COLO829 (cell line): ENCODE results near the gene IGF2BP3.
A peak's percentile ranks its signal among the peaks of the same experiment; 100 is the strongest.
"Not testable (repeated sequence)": the region's sequence is repeated elsewhere in the genome, so short reads cannot be mapped to it uniquely, and the experiment has no call there.

Source experiments
- DNase-seq: peaks from one replicate; pipeline ENCODE4 v3.0.0; 2012; ENCODE audit warnings: low spot score

Gene IGF2BP3

DNA sequence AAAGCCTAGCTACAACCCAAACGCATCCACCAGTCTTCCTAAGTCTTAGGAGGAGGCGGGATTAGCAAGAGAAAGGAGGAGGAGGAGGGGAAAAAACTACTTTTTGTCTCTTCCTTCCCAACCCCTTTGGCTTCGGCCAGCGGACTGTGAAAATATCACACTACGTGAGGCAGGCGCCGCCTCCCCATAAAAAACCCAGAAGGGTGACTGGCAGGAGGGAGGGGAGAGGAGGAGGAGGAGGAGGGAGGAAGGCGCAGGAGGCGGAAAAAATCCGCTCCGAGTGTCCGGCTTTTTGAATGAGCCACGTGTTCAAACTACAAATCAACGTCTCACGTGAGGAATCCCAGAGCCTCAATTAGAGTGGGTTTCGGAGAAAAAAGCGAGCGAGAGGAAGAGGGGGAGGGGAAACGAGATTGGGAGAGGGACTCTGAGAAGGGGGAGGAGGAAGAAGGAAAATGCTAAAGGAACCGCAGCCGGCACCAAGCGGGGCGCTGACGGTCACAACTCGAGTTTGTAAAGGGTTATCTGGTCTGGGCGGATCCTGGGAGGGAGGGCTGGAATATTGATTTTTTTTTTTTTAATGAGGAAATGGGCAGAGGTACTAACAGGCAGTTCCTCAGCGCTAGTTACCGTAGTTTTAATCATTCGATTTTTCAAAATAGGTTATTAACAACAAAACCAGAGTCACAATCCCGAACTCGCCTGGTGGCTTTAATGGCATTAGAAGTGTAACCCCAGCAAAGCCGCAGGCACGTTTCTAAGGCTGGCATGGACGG lies at the start of gene IGF2BP3:
IGF2BP3 (minus strand) TSS at position 162 of the 776 bp plus-strand sequence. CDS start 381 bp downstream, outside the sequence.
- peak; percentile 85 for DNase-seq

DNA sequence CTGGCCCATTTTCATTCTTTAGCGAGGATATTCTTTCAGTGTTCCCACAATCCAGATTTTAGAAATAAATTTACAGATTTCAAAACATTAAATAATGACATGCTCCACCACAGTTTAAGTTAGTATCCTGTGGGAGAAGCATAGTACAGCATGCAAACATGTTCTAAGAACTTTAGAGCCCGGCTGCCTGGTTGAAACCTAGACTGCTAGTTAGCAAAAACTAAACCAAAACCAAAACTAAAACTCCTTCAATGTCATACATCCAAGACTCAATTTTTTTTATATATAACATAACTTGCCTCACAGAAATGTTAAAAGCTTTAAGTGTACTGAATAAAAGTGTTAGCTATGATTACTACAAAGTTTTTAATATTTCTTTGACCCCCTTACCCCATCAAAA lies 44.5 kb upstream of the IGF2BP3 start:
- DNase-seq, result no peak

DNA sequence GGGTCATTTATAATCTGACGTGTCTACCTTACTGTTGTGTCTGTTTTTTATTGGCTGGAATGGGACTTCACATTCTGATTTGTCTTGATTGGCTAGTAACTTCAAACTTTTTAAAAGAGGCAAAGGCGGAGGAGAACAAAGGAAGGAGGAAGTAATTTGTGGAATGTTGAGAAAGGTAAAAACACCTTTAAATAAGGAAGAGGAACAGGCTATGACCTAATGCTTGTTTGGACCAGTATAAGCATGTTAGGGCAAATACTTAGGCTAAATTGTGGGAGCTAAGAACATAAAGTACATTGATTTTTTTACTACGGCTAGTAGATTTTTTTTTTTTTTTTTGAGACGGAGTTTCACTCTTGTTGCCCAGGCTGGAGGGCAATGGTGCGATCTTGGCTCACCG lies 43.5 kb upstream of the IGF2BP3 start:
- DNase-seq, result not testable (repeated sequence)

DNA sequence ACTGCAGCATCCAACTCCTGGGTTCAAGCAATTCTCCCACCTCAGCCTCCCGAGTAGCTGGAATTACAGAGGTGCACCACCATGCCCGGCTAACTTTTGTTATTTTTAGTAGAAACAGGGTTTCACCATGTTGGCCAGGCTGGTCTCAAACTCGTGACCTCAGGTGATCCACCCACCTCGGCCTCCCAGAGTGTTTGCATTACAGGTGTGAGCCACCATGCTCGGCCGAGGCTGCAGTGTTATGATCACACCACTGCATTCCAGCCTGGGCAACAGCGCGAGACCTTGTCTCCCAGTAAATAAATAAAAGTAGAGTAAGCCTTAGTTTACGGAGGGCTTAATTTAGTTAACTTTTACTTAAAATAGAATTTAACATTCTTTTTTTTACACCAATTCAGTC lies 23.7 kb upstream of the IGF2BP3 start:
- DNase-seq, result no peak

DNA sequence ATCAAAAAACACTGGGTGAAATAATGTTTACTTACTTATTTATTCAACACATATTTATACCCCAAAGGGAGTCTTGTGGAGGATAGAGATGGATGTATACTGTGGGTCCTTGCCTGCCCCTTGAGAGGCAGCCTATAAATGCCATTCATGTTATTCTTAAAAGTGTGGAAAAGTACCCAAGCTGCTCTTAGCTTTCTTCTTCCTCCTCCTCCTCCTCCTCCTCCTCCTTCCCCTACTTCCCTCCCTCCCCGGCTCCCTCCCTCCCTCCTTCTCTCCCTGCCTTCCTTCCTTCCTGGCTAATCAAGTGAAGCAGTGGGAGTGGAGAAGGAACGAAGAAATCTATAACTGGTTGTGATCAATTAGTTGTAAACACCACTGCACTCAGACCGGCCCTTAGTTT lies 21.2 kb upstream of the IGF2BP3 start:
- DNase-seq, result no peak

DNA sequence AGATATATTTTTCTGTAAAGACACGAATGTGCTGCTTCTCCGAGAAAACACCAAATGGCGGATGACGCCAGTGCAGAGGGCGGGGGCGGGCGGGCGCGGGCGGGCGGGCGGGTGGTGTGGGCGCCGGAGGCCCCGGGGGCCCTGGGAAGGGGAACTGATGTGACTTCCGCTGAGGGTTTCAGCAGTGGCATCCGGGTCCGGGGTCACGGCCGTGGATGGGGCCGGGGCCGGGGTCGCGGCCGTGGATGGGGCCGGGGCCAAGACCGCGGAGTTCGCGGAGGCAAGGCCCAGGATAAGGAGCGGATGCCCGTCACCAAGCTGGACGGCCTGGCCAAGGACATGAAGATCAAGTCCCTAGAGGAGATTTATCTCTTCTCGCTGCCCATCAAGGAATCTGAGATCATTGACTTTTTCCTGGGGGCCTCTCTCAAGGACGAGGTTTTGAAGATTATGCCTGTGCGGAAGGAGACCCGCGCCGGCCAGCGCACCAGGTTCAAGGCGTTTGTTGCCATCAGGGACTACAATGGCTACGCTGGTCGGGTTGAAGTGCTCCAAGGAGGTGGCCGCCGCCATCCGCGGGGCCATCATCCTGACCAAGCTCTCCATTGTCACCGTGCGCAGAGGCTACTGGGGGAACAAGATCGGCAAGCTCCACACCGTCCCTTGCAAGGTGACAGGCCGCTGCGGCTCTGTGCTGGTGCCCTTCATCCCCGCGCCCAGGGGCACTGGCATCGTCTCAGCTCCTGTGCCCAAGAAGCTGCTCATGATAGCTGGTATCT lies 20.3 kb upstream of the IGF2BP3 start:
- DNase-seq, result no peak

DNA sequence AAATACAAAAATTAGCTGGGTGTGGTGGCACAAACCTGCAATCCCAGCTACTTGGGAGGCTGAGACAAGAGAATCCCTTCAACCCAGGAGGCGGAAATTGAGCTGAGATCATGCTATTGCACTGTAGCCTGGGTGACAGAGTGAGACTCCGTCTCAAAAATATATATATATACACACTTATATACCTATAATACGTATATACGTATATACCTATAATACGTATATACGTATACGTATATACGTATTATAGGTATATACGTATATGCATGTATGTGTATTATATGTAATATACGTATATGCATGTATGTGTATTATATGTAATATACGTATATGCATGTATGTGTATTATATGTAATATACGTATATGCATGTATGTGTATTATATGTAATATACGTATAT lies 18.4 kb upstream of the IGF2BP3 start:
- not testable (repeated sequence) for DNase-seq

DNA sequence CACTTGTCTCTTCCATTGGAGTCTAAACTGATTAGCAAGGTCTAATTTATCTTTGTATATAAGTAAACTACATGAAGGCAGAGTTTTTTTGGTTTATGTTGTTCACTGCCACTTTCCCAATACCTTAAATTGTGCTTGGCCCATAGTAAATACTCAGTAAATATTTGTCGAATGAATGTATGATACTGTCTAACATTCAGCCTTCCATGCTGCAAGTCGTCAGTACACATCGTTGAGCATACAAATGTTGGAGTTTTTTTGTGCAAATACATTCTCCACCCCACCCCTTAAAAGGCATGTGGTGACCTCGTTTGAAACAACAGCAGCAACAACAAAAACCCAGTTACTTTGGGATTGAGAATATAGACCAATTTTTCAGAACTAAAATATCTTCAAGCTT lies 17.4 kb upstream of the IGF2BP3 start:
- DNase-seq, result no peak

DNA sequence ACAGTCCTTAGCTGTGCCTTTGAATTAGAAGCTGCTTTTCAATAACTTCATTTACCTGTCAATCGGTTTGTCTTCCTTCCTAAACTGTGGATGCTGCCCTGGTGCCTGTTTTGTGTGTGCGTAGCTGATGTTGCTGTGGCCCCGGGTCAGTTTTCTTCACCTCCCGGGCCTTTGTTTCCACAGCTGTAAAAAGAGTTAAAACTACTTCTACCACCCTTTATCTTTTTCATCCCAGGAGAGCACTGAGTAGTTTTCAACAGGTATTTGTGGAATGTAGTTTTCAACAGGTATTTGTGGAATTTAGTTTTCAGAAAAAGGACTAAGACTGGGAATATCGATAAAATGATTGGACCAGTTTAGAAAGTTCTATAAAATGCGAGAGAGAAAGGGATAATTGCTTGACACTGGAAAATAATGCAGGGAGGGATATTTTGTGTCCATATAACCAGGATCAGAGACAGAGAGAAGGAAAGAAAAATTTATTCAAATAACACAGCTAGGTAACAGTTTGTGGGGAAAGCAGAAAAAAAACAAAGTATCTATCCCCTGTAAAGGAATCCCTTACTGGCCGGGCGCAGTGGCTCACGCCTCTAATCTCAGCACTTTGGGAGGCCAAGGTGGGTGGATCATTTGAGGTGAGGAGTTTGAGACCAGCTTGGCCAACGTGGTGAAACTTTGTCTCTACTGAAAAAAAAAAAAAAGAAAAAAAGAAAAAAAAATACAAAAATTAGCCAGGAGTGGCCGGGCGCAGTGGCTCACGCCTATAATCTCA lies 15.9 kb upstream of the IGF2BP3 start:
- no peak for DNase-seq

DNA sequence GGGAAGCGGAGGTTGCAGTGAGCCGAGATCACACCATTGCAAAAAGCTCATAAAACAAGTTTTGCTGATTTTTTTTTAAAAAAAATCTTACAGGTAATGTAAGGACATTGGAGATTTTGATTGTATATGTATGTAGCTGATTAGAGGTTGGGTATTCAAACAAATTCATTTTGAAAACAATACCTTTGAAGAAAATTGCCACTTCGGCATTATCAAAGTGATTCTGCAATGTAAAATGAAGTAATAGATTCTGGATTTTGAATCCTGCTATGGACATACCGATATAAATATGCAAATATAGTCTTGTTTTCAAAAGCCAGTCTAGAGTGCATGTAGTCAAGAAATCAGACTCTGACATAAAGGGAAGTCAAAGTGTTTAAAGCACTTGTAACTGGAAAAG lies 12.4 kb upstream of the IGF2BP3 start:
- DNase-seq, result no peak

DNA sequence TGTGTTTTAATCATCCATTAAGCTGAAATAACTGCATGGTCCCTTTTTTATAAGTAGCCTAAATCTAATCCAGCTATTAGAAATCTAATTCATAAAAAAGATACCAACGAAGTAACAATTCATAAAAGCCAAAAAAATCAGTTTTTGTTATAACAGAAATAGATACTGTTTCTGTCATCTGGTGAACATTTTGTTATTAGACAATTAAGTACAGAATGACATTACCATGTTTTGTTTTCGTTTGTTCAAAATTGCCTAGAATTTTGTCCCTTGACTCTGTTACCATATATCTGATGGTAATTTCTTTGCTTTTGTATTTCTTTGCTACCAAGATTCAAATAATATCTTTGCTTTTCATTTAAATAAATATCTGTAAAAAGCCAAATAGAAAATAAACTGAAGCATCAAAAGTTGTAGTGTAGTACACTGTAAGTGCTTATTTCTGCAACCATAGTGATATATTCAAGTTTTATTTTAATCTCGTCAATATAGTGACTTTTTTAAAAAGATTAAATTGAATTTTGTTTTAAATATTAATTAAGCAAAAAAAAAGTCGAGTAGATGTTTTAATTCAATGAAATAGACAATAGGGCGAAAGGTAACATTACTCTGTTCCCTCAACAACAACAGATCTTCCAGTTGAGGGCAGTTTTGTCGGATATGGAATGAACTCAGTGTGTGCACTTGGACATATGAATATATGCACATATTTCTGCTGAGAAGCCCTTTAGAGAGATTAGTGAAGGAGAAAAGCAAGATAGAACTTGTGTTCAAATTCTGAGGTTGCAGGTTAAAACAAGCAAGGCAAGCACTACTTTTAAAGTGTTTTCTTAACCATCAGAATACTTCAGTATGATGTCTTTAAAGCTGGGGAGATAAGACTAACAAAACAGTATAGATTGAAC lies 7.9 kb upstream of the IGF2BP3 start:
- no peak for DNase-seq

DNA sequence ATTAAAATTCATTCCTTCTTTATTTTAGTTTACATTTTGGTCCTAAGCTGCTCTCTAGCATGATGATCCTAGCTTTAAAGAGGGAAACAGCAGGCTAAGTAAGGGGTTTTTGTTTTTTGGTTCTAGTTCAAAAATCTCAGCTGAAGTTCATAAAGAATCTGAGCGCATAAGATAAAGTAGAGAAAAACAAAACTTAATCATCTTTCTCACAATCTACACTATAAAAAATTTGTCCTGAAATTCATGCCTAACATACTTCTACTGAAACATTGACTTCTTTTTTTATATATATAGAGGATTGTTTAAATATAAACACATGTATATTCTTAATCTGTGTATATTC lies 6.8 kb upstream of the IGF2BP3 start:
- DNase-seq, result no peak

DNA sequence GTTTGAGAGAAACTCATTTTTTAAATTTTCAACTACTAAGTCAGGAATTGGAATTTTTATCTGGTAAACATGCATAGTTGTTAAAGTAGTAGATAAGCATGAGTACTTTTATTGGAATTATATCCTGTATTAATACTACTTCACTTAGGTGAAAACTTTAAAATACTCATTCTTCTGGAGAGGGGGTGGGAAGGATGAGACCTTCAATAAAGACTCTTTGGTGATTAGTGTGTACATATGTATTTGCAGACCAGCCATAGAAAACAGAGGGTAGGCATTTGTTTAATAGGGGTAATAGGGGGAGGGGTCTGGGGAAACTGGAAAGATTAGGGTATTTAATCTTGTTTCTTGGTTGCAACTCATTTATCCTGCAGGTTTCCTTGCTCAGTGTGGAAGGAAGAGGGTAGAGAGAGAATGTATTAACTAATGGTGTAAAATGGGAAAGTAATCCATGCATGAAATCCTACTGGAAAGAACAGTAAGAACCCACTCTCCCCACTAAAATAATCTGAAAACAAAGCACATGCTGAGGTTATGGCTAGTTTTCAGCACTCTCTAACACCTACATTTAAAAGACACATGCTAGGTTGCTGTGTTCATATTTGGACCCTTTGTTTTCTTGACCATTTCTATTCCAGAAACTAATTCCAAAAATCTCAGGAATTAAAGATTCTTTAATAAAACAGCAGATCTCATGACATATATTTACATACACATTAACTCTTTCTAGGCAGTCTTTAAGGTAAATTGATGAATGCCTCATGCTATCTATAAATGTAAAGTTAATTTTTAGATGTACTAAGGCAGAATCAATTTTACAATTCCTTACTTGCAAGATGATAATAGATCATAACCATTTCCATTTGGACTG lies 6.2 kb upstream of the IGF2BP3 start:
- no peak for DNase-seq

DNA sequence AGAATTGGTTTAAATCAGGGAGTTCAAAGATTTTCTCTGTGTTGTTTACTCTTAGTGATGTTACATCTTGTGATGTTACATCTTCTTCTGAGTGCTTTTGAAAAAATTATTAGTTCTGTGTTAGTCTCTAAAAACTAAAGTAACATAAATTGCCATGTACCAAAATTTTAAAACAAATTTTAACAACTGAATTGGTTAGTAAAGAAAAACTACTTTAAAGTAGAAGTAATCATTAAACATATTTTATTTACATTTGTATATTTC lies 5.2 kb upstream of the IGF2BP3 start:
- DNase-seq, result no peak

DNA sequence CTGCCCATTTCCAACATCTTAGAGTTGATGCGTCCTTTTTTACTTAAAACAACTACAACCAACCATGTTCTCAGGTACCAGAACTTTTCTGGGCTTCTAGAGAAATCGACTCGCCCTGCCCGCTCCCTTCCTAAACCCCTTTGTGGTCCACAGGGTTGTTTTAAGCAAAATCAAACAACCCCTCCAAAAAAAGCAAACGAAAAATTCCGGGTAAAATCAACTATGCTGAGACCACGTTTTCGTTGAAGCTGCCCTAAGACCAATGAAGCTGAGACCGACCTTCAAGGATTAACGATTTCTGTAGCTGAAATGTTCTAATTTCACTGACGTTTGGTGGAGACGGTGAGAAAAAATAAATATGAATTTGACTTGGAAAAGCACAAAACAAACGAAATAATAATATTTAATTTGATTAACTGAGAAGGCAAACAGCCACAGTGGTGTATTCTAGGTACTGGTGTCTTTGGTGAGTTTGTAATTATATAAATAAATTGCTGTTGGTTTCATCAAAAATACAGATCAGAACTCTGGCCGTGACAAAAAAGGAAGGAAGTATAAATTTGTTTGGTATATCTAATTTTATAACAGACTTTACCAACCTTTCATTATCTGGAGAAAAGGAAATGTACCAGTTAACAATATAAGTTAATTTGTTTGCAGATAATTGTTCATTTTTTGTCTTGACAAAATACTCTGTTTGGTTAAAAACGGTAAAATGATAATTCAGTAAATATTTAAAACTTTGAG lies 4.7 kb upstream of the IGF2BP3 start:
- no peak for DNase-seq

DNA sequence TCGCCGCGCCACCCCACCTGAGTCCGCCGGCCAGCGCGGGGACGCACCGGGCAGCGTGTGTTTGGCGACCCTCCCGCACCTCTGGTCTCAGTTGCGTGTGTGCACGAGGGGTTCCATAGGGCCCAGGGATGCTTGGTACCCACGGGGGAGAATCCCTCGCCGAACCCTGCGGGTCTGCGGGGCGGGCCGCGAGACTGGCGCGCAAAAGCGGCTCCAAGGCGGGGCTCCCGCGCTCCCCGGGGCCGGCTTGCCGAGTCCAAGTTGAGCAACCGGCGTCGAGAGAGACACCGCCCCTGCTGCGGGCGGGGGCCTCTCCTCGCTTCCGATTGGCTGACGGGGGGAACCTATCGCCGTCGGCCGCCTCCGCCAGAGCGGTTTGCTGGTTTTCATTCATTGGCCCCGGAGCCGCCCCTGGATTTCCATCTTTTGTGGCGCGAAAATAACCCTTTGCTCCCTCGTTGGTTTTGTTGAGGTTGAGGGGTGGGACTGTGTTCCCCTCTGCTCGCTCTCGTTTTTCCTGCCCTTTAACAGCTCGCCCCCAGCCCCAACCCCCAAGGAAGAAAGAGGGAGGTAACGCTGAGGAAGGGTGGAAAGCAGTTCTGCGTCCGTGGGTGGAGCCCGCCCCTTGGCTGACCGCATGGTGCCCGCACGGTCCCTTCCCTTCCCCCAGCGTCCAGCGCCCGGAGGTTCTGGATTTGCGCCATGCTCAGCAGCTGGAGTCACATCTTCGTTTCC lies 4.0 kb upstream of the IGF2BP3 start:
- peak; percentile 95 for DNase-seq

DNA sequence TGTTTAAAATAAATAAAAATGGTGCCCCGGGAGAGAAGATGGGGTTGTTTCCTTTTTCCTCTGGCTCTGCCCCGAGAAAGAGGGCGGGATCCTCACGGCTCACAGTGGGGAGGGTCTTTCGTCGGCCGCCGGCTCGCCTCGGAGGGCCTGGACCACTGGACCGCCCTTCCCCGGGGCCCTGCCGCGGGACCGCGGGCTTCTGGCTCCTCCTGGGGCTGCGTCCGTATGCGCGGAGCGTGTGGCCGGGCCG lies 3.5 kb upstream of the IGF2BP3 start:
- DNase-seq, result no peak

DNA sequence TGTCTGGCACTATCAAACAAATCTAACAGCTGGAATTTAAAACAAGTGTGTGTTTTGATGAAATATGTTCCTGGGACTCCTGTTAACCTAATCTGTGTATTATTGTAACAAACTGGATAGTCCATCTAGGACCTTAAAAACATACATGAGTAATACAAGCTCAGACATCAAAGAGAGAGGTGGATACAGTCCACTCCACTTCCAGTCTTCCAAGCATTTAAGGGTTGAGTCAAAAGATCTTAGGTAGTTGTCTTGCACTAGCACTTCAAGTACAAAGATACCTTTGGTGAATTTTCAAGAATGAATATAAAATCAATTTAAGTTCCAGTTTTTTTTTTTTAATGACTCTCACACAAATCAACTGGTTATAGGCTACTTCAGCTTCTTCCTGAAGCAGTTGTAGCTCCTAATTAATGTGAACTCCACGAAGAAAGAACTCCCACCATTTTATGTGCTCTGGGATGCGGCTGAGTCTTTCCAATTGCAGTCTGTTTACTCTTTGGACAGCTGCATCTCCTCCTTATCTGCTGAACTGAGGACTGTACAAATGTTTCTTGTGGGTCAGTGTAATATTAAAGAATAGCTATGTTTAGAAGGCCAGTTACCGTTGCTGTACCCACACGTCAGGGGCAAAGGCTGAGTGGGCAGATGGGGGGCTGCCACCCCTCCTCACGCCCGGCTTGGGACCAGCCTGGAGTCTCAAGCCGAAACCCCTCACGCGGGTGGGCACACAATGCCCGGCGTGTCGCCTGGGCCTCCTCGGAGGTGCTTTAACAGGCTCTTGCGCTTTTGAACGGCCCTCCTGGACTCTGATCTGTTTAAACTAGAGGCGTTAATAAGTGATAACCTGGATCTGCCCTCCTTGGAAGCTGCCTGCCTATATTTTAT lies 2.9 kb upstream of the IGF2BP3 start:
- no peak for DNase-seq

DNA sequence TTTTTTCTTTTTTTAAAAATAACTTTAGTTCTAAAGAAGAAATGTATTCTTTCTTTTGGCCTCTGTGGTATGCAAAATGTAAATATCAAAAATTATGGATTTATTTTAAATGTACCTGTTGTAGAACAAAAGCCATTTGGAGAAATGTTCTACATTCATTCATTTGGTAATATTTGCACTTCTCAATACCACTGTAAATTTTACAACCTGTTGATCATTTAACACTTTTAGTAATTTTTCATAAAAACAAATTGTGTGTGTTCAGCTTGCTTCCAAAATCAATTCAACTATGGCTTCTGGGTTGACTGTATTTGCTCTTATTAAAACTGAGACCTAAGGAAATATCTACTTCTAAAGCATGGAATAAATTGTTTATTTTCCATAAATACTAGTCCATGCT lies 2.3 kb upstream of the IGF2BP3 start:
- no peak for DNase-seq
